GM18861 (cell line): ENCODE results near the gene FGFR3.
"Not testable (repeated sequence)": the region's sequence is repeated elsewhere in the genome, so short reads cannot be mapped to it uniquely, and the experiment has no call there.

ENCODE experiments used
- ATAC-seq: cut with Tn5 transposase; IDR thresholded peaks from one replicate; pipeline ENCODE4 v1.9.1; 2021; ENCODE audit not compliant: unreplicated experiment

Gene FGFR3

DNA sequence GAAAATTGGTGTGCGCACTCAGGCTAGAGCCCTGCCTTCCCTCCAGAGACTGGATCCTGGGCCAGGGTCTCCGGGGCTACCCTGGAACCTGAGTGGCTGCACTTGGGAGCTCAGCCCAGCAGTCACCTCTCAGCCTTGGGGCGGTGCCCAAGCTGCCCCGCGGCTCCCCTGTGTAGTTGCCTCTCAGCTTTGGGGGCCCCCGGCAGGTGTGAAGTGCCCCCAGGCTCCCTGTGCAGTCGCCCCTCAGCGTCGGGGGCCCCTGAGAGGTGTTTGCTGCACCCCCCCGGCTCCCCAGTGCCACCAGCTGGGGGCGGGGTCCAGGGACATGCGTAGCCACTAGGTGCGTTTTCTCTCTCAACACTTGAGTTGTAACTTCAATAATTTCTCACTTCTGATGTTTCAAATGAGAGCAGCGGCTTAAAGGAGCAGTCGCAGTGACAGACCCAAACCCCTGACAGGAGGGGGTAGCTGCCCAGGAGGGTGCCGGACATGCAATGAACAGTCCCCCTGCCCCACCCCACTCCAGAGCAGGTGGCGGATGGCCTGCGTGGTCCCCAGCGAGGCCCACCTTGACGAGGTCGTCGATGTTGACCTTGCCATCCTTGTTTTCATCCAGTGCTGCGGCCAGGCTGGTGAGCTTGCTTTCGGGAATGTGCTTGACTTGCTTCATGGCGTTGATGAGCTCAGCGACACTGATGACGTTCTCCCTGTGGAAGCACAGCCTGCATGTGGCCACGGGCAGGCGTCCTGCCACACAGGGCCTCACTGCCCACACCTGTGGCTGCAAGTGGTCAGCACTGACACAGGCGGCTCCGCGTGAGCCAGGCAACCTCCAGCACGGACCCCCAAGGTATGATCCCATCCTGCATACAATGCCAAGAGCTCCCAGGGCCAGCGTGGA is 22.3 kb downstream of the FGFR3 start:
- no peak for ATAC-seq

DNA sequence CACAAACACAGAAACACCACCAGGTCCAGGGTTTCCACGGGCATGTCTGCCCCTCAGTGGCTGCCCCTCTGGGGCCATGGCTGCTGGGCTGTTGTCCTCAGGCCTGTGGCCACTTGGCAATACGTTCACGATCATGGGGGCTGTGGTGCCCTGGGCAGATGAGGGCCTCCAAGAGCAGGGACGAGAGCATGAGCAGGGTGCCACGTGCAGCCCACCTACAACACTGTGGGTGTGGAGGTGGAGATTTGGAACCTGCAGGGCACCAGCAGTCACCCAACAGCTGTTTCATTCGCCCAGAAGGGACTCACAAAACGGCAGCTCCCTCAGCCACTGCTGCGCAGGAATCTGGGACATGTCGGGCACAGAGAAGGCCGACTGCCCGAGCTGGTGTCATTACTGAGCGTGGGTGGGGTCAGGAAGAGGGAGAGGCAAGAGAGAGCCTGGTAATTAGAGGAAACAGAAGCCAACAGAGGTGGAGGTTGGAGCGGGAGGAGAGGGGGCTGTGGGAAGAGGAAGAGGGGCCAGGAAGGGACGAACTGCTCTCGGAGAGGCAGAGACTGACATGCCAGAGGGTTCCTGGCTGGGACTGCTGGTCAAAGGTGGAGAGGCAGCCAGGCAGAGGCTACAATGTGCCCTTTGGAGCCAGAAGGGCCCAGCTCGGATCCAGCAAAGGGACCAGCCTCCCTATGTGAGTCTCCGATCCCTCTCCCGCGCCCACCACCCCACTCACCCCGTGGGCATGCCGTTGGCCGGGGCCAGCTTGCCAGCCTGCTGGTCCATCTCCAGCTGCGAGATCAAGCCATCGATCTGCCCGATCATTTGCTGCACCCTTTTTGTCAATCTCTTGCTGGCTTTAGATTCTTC is 23.1 kb downstream of the FGFR3 start:
- ATAC-seq: no peak

- ATAC-seq: no peak
Observed at GRCh38 chr4:1819284-1819683, 26.2 kb downstream of the FGFR3 start.

DNA sequence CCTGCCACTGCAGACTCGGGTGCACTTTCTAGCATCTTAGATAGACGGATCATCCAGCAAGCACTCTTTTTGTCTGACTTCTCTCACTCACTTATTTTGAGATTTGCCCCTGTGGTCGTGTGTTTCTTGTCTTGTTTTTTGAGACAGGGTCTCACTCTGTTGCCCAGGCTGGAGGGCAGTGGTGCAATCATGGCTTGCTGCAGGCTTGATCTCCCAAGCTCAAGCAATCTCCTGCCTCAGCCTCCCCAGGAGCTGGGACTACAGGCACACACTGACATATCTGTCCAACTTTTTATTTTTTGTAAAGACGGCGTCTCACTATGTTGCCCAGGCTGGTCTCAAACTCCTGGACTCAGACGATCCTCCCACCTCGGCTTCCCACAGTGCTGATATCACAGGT is 26.7 kb downstream of the FGFR3 start:
- no peak for ATAC-seq

- ATAC-seq: no peak
Observed at GRCh38 chr4:1821679-1822567, 28.8 kb downstream of the FGFR3 start.

- ATAC-seq: no peak
Observed at GRCh38 chr4:1822568-1823544, 29.8 kb downstream of the FGFR3 start.

DNA sequence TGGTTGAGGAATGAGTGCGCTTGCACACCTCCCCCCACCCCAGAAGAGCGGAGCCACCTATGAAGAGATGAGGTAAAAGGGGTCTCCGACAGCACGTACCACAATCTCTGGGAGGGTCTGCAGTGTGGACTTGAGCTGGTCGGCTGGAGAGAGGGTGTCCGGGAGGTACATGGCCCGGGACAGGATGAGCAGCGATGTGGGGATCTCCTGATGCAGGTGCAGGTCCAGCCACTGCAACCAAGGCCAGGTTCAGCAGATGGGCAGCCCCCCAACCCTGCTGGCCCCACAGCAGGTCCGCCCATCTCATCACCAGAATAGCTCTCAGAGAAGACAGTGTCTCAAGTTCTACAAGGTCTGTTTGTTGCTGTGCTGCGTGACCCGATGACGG is 30.4 kb downstream of the FGFR3 start:
- no peak for ATAC-seq

GRCh38 chr4:1824746-1825145 is 31.7 kb downstream of the FGFR3 start:
- no peak for ATAC-seq

DNA sequence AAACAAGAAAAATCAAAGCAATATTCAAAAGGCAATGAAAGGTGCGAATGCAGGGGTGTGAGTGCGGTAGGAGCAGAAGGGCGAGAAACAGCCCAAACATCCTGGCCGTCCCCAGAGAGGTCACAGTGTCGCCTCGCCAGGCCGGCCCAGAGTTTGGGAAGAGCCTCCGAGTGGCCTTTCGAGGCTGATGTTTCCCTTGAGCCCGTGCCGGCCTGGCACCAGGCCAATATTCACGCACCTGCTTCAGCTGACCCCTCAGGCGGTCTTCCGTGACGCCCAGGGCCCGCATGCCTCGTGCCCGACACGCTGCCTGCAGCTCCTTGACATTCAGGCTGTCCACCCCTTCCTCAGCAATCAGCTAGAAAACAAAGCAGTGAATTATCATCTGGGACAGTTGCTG is 32.2 kb downstream of the FGFR3 start:
- ATAC-seq: no peak

DNA sequence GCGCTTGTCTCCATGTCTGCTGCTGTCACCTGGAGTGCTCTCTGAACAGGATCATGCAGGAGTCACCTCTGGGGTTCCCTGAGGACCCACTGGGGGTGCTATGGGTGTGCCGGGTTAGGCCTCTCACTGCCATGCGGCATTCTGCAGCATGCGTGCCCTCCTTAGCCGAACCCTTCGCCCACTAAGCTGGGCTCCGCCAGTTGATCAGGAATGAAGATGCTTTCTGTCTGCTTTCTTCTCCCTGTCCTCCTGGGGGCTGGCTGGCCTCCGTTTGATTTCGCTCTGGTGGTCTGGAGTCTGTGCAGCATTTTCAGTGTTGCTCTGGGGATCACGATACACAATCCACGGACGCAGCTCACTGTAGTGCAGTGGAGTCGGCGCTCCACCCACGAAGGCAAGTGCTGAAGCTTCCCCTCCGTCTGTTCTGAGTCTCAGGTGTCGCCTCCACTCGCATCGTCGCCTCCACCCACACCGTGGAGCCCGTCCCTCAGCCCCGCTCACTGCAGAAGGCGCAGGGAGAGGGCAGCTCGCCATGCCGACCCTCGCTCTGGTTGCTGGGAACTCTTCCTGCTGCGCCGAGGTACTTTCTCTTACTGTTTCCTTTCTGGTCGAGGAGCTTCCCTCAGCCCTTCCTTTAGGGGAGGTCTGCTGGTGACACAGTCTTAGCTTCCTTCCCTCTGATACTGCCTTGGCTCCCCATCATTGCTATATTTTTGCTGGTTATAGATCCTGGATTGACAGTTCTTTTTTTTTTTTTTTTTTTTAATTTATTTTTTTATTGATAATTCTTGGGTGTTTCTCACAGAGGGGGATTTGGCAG is 33.6 kb downstream of the FGFR3 start:
- no peak for ATAC-seq

- no peak for ATAC-seq
Observed at GRCh38 chr4:1830234-1830633, 37.1 kb downstream of the FGFR3 start.

DNA sequence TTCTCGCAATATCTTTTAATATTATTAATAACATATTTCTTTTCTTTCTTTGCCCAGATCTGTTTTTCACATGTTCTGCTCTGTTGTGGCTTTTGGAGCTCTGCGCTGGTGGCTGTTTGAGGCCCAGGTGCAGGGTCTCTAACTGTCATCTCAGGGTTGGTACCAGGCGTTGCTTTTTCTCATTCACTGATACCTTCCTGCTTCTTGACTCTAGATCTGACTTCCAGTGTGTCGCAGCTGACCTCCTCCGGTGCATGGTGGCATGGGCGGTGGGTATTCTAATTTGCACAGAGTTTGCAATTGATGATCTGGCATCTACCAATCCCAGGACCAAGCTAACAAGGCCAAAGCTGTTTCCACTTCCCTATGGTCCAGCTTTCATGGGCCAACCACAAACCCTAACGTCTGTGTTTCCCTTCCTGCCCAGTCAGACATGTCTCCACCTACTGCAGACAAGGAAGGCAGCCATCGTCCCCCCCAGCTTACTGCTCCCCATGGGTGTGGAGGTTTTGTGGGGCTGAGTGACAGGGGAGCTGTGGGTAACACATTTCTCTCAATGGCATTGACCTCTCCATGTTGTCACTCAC is 37.6 kb downstream of the FGFR3 start:
- ATAC-seq: no peak

DNA sequence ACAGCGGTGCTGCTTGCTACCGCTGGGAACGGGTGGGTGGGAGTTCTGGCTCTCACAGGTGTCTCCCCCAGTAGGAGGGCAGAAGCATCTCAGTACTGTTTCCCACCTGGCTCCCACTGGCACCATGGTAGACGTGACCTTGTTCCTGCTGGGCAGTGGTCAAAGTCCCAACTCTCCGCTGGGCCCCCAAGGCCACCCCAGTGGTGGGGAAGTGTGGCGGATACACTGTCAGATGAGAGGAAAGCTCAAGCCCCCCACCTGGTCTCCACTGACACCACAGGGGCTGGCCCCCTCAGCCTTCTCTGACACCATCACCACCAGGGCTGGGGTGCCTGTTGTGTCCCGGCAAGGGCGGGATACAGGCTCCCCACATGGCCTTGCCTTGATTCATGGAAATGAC is 38.2 kb downstream of the FGFR3 start:
- no peak for ATAC-seq

DNA sequence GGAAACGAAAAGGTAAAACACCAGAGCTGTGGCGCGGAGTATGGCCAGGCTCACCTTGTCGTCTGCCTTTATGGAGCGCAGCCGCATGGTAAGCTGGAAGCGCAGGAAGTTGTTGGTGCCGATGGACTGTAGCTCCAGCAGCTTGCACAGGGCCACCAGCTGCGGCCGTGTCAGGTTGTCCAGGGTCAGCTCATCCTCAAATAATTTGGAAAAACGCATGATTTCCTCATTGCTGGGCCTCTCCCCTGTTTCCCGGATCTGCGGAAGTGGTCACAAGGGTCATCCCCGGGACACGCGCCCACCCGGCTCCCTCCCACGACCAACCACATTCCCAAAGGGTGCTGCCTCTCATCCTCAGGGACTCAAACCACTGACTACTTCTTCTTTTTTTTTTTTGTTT is 39.6 kb downstream of the FGFR3 start:
- no peak for ATAC-seq

GRCh38 chr4:1833307-1834046 is 40.4 kb downstream of the FGFR3 start:
- peak; percentile 9 for ATAC-seq

DNA sequence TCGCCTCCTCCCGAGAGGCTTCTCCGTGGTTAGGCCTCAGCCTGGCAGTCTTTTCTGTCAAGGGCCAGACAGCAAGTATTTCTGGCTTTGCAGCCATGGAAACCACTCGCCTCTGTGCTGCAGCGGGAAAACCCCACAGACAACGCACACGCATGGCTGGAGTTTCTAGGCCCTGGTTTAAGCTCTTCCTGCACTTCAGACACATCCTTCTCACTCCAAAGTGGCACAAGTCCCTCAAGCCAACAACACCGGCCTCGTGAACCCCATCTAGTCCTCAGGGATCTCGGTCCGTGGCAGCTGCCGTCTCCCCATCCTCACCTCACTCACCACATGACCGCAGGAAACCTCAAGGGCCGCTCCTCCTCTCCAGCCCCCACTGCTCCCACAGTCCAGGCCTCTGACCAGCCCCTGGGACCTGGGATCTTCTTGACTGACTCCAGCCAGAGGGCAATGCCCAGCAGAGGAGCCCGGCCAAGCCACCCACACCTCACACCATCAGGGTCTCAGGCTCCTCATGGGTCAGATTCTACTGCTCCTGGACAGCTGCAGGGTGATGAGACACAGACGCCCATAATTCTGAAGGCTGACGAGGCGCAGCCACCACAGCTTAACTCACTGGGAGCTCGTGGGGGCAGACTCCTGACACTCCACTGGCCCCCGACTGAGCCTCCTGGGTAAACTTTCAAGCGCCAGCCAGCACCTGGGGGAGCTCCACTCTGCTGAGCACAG is 41.1 kb downstream of the FGFR3 start:
- peak; percentile 56 for ATAC-seq

GRCh38 chr4:1835836-1836235 is 42.7 kb downstream of the FGFR3 start:
- not testable (repeated sequence) for ATAC-seq
